GM19025 (cell line): ENCODE data around the gene FBXL13.
"Not testable (repeated sequence)": the region's sequence is repeated elsewhere in the genome, so short reads cannot be mapped to it uniquely, and the experiment has no call there.

Experiments used
- ATAC-seq: cut with Tn5 transposase; IDR thresholded peaks from one replicate; pipeline ENCODE4 v1.9.1; 2021; ENCODE audit warnings: mild to moderate bottlenecking, low read depth, moderate library complexity; ENCODE audit not compliant: unreplicated experiment

FBXL13 gene

DNA sequence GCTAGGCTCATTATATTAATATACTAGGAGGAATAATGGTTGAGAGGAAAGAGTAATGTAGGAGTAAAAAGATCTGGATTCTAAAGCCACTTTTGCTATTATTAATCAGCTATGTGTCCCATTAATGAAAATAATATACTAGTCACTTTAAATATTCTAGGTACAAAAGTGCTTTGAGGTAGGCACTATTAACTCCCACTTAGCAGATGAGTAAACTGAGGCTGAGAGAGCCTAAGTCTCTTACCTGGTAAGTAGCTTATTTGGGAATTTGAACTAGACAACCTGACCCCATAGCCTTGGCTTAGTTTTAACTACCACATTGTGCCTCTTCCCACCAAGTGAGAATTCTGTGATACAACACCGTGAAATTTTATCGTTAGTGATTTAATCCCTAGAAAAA lies 6.3 kb upstream of the FBXL13 start:
- no peak for ATAC-seq

DNA sequence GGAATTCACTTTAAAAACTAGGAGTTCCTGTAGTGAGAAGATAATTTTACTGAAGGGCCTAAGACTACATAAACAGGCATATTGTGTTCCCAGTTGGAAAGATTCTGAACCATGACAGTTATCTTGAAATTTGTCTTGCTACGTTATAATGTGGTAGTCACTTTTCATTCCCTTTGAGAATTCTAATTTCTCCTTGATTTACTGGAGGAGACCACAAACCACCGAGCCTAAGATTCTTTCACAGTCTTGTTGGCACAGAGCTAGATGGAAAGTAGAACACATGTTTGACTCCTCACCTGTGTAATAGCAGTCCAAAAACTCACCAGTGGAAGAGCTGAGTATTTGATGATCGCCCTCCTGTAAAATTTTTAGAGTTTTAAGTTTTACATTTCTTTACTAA lies 5.2 kb upstream of the FBXL13 start:
- no peak for ATAC-seq

DNA sequence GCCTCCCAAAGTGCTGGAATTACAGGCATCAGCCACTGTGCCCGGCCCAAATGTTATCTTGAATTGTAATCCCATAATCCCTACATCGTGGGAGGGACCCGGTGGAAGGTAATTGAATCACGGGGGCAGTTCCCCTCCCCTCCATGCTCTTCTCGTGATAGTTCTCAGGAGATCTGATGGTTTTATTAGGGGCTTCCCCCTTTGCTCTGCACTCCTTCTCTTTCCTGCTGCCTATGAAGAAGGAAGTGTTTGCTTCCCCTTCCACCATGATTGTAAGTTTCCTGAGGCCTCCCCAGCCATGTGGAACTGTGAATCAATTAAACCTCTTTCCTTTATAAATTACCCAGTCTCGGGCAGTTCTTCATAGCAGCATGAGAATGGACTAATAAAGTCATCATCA lies 3.6 kb upstream of the FBXL13 start:
- not testable (repeated sequence) for ATAC-seq

- ATAC-seq, result no peak
Measured at GRCh38 chr7:103077318-103077717, 2.7 kb upstream of the FBXL13 start.

DNA sequence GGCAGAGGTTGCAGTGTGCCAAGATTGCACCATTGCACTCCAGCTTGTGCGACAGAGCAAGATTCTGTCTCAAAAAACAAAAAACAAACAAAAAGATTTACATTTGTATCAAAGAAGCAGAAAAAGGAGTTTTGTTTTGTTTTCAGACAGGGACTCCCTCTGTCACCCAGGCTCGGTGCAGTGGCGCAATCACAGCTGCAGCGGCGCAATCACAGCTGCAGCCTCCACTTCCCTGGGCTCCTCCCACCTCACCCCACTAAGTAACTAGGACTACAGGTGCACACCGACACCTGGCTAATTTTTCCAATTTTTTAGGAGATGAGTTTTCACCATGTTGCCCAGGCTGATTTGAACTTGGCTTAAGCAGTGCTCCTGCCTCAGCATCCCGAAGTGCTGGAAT lies 2.2 kb upstream of the FBXL13 start:
- ATAC-seq, result no peak

GRCh38 chr7:103075337-103075918 lies 832 bp upstream of the FBXL13 start:
- ATAC-seq, result peak; percentile 29

DNA sequence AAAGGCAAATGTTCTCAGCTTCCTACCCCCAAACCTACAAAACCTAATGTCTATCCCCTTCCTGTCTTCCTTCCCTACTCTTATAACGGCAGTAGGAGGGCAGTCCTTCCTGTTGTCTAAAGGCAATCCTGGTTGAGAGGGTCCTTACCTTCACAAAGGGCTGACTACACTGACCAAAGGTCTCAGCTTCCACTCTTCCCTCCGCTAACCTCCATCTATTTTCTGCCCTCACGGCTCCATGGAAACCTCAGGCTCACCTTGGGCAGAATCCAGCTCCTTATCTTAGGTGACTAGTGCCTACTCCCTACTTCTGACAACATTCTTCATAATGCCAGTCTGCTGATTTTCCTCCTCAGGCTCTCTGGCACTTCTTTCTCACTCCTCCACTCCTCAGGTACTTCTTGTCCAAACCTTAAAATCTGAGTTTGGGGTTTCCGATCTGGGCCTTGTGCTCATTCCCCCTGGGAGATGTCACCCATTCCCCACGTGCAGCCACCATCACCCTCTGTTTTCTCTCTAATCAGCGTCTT lies 542 bp downstream of the FBXL13 start:
- no peak for ATAC-seq

GRCh38 chr7:103071000-103071399 lies 3.6 kb downstream of the FBXL13 start:
- no peak for ATAC-seq

GRCh38 chr7:103068414-103069403 lies 5.9 kb downstream of the FBXL13 start:
- no peak for ATAC-seq

DNA sequence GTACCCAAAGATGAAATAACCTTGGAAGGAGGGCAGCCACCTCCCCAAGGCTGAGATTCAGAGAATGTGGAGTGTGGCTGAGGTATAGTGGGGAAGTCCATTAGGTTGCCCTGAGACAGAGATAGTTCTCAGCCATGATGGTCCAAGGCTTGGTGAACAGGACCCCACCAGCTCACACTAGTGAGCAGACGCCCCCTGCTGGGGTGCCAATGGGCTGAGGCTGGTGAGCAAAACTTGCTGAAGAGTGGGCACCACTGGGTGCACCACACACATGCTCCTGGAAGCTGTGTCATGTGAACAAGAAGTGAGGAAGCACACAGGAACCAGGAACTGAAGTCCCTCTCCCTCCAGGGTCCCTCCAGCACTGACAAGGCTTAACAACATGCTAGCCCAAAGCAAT lies 8.9 kb downstream of the FBXL13 start:
- no peak for ATAC-seq

DNA sequence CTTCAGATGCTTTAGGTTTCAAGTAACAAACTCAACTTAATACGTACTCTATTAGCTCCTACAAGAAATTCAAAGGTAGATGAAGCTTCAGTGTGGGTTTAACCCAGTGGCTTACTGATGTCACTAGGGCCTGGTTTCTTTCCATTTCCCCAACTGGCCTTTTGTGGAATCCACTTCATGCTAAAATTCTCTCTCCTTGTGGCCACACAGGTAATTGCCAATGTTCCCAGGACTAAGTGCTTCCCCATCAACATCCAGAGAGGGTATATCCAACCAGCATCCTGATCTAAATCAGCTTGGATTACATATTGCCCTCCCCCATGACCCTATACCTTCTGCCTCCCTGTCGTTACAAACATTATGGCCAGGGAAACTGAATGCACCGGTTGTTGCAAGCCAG lies 10.7 kb downstream of the FBXL13 start:
- ATAC-seq, result no peak

DNA sequence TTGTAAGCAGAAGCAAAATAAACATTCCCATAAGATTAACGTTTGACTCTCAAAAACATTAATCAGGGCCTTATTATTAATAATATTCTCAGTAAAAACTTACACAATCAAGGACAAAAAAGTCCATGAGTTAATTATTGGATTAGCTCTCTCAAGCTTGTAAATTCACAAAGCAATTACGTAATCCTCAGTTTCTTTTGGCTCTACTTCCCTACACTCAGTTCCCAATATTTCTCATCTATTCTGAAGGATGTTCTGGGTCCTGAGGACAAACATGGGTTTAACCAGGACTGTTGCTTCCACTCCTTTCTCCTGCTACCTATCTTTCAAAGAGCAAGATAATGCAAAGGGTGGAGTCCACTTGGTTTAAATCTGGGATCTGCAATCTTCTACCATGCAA lies 15.1 kb downstream of the FBXL13 start:
- ATAC-seq, result no peak

DNA sequence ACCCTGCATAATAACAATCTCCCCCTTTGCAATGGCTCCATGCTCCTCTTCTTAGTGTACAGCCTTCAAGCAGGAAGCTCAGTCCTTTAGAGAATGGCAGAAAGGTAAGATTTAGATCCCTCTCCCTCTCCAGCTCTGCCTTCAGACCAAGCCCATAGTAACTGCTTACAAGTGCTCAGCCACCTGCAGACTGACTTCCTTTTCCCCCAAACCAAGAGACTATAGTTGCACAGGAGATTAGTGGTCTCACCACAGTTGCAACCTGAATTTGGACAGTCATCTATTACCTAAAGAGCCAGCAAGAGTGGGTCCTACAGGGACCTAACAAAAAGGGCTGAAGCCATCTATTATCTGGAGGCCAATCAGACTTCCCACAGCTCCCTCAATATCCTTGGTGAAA lies 16.5 kb downstream of the FBXL13 start:
- no peak for ATAC-seq

DNA sequence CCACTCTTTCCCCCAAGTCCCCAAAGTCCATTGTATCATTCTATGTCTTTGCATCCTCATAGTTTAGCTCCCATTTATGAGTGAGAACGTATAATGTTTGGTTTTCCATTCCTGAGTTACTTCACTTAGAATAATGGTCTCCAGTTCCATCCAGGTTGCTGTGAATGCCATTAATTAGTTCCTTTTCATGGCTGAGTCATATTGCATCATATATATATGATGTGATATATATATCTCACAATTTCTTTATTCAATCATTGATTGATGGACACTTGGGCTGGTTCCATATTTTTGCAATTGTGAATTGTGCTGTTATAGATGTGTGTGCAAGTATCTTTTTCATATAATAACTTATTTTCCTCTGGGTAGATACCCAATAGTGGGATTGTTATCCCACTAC lies 18.6 kb downstream of the FBXL13 start:
- ATAC-seq, result not testable (repeated sequence)

DNA sequence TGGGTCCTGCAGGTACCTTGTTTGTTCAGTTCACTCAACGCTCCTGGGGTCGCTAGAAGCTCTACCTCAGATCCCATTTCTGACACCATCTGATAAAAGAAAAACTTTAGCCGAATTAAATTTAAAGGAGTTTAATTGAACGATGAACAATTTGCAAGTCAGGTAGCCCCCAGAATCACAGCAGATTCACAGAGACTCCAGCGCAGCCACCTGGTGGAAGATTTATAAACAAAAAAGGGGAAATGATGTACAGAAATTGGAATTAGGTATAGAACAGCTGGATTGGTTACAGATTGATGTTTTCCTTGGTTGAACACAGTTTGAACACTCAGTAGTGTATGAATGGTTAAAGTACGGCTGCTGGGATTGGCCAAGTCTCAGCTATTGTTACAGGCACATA lies 23.1 kb downstream of the FBXL13 start:
- ATAC-seq, result no peak

DNA sequence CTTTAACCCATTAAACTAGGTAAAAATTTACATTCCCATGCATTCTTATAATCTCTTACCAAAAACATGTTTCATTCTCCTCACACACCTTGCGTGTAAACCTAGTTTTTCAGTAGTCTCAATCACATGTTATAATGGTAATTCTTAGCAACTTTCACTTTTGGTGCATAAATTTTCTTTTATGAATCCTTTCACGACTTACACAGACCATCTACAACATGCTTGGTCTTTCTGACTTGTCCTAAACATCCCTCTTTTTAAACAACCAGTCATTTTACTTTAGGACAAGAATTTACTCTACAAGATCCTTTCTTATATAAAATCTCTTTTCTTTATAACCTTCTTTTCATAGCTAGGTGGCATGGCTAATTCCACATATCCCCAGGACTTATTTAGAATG lies 25.8 kb downstream of the FBXL13 start:
- ATAC-seq, result no peak

DNA sequence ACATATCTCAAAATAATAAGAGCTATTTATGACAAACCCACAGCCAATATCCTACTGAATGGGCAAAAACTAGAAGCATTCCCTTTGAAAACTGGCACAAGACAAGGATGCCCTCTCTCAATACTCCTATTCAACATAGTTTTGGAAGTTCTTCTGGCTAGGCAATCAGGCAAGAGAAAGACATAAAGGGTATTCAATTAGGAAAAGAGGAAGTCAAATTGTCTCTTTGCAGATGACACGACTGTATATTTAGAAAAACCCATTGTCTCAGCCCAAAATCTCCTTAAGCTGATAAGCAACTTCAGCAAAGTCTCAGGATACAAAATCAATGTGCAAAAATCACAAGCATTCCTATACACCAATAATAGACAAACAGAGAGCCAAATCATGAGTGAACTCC lies 32.8 kb downstream of the FBXL13 start:
- ATAC-seq, result not testable (repeated sequence)

DNA sequence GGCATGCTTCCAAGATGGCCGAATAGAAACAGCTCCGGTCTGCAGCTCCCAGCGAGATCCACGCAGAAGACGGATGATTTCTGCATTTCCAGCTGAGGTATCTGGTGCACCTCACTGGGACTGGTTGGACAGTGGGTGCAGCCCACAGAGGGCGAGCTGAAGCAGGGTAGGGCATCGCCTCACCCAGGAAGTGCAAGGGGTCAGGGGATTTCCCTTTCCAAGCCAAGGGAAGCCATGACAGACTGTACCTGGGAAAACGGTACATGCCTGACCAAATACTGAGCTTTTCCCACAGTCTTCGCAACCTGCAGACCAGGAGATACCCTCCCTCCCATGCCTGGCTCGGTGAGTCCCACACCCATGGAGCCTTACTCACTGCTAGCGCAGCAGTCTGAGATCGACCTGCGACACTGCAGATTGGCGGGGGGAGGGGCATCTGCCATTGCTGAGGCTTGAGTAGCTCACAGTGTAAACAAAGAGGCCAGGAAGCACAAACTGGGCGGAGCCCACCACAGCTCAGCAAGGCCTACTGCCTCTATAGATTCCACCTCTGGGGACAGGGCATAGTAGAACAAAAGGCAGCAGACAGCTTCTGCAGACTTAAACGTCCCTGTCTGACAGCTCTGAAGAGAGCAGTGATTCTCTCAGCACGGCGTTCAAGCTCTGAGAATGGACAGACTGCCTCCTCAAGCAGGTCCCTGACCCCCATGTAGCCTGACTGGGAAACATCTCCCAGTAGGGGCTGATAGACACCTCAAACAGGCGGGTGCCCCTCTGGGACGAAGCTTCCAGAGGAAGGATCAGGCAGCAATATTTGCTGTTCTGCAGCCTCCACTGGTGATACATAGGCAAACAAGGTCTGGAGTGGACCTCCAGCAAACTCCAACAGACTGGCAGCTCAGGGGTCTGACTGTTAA lies 36.5 kb downstream of the FBXL13 start:
- ATAC-seq, result not testable (repeated sequence)

GRCh38 chr7:103037476-103037822 lies 37.1 kb downstream of the FBXL13 start:
- no peak for ATAC-seq

- not testable (repeated sequence) for ATAC-seq
Measured at GRCh38 chr7:103034318-103034717, 40.3 kb downstream of the FBXL13 start.

DNA sequence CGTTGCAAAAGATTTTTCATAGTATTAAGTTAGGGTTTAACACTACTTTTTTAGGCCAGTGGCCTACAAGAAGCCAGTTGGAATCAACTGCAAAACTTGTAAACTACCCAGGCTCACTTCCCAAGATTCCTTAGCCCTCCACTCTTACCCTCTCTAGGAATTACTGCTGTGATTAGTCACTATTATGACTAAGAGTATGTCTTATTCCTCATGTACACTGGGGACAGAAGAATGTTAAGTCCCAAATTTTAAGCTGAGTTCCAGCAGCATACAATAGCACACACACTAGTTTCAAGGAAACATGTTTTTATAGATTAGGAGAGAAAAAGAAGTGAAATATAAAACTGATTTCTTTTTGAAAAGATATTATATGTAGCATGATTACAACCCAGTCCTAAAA lies 42.8 kb downstream of the FBXL13 start:
- no peak for ATAC-seq
